ENCODE measurements around the gene G3BP1.

Gene G3BP1

GRCh38 chr5:151798674-151799073 is 26.9 kb downstream of the G3BP1 start:
- no peak overlapping the region for H3K4me3 ChIP-seq (ENCODE audit: low read depth, low read length)
- no peak for TF ChIP-seq CTCF (IDR thresholded peaks at IDR 0.05; ENCODE audit: borderline replicate concordance, insufficient read depth, low read depth, low read length)

GRCh38 chr5:151799407-151799806 is 27.7 kb downstream of the G3BP1 start:
- no peak for TF ChIP-seq CTCF (IDR thresholded peaks at IDR 0.05; ENCODE audit: borderline replicate concordance, insufficient read depth, low read depth, low read length)
- H3K4me3 ChIP-seq (ENCODE audit: low read depth, low read length): no peak overlapping the region

GRCh38 chr5:151800532-151800931 is 28.8 kb downstream of the G3BP1 start:
- TF ChIP-seq CTCF (IDR thresholded peaks at IDR 0.05; ENCODE audit: borderline replicate concordance, insufficient read depth, low read depth, low read length): no peak
- H3K4me3 ChIP-seq (ENCODE audit: low read depth, low read length): no peak overlapping the region

- H3K4me3 ChIP-seq (ENCODE audit: low read depth, low read length): no peak overlapping the region
- TF ChIP-seq CTCF (IDR thresholded peaks at IDR 0.05; ENCODE audit: borderline replicate concordance, insufficient read depth, low read depth, low read length): no peak
Observed at GRCh38 chr5:151805414-151806223, 33.9 kb downstream of the G3BP1 start.

- TF ChIP-seq CTCF (IDR thresholded peaks at IDR 0.05; ENCODE audit: borderline replicate concordance, insufficient read depth, low read depth, low read length): no peak
- no peak overlapping the region for H3K4me3 ChIP-seq (ENCODE audit: low read depth, low read length)
Observed at GRCh38 chr5:151808451-151809169, 36.9 kb downstream of the G3BP1 start.

- H3K4me3 ChIP-seq (ENCODE audit: low read depth, low read length): no peak overlapping the region
- TF ChIP-seq CTCF (IDR thresholded peaks at IDR 0.05; ENCODE audit: borderline replicate concordance, insufficient read depth, low read depth, low read length): no peak
Observed at GRCh38 chr5:151810449-151810848, 38.7 kb downstream of the G3BP1 start.

GRCh38 chr5:151810897-151811296 is 39.1 kb downstream of the G3BP1 start:
- no peak for TF ChIP-seq CTCF (IDR thresholded peaks at IDR 0.05; ENCODE audit: borderline replicate concordance, insufficient read depth, low read depth, low read length)

More at GRCh38 chr5:151810897-151811296, 39.1 kb downstream of the G3BP1 start:
- no peak overlapping the region for H3K4me3 ChIP-seq (ENCODE audit: low read depth, low read length)

Measured in GM12875 (cell line).